Measurements from ENCODE around the gene CC2D1B.

DNA sequence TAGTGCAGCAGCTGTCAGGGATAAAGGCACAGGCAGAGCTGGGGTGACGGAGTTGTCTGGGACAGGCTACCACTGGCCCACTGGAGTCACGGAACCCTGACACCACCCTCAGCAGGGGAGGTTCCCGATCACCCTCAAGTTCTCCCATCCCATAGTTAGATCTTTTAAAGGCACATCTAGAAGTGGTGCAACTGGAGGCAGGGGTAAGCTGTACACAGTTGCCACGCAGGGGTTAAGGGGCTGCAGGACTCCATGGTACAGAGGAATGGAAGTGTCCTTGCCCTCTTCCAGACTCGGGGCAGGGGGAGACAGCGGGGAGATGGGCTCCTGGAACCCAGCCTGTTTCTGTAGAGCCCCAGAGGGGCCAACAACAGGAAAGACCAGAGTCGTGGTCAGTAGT is 13.3 kb downstream of the CC2D1B start:
- no peak for TF ChIP-seq POLR2AphosphoS5 (IDR thresholded peaks at IDR 0.05)
- TF ChIP-seq, protein P1, sequence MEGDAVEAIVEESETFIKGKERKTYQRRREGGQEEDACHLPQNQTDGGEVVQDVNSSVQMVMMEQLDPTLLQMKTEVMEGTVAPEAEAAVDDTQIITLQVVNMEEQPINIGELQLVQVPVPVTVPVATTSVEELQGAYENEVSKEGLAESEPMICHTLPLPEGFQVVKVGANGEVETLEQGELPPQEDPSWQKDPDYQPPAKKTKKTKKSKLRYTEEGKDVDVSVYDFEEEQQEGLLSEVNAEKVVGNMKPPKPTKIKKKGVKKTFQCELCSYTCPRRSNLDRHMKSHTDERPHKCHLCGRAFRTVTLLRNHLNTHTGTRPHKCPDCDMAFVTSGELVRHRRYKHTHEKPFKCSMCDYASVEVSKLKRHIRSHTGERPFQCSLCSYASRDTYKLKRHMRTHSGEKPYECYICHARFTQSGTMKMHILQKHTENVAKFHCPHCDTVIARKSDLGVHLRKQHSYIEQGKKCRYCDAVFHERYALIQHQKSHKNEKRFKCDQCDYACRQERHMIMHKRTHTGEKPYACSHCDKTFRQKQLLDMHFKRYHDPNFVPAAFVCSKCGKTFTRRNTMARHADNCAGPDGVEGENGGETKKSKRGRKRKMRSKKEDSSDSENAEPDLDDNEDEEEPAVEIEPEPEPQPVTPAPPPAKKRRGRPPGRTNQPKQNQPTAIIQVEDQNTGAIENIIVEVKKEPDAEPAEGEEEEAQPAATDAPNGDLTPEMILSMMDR (IDR thresholded peaks at IDR 0.05): no peak
- no peak for TF ChIP-seq EP300 (IDR thresholded peaks at IDR 0.05; ENCODE audit: low read depth)
- TF ChIP-seq POLR2A (IDR thresholded peaks at IDR 0.05): no peak
